SIG-M5 treated with dmso at 0.1 percent for 504 hours (cell line): ENCODE results near the gene NSD2.
"Not testable (repeated sequence)": the region's sequence is repeated elsewhere in the genome, so short reads cannot be mapped to it uniquely, and the experiment has no call there.

Experiments
- DNase-seq: peaks from one replicate; lab custom pipeline; 2025; ENCODE audit not compliant: unreplicated experiment; lab: John Stamatoyannopoulos, UW

NSD2 gene

DNA sequence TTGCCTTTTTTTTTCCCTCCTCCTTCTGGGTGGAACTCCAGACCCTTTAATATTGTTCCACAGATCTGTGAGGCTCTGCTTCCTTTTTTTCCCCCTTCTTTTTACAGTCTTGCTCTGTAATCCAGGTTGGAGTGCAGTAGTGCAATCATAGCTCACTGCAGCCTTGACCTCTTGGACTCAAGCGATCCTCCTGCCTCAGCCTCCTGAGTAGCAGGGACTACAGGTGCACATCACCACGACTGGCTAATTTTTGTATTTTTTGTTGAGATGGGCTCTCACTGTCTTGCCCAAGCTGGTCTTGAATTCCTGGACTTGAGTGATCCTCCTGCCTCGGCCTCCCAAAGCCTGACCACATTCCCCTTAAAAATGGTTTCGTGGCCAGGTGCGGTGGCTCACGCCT is 26.8 kb downstream of the NSD2 start:
- DNase-seq: no peak

DNA sequence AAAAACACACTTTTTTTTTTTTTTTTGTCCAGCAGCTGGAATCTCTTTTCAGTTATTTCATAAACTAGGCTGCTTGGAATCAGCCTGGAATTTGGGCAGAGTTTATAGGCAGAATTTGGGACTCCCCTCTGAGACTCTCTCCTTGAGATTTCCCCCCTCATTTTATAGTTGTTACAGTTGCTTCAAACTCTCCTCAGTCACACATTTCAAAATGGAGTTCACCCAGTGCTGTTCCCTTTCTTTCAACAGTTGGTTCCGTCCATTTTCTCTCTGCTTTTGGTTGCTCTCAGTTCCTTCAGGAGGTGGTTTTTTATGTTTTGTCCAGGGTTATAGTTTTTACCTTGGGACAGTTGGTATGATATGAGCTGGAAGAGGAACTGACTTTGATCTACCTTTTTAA is 27.5 kb downstream of the NSD2 start:
- DNase-seq: no peak

DNA sequence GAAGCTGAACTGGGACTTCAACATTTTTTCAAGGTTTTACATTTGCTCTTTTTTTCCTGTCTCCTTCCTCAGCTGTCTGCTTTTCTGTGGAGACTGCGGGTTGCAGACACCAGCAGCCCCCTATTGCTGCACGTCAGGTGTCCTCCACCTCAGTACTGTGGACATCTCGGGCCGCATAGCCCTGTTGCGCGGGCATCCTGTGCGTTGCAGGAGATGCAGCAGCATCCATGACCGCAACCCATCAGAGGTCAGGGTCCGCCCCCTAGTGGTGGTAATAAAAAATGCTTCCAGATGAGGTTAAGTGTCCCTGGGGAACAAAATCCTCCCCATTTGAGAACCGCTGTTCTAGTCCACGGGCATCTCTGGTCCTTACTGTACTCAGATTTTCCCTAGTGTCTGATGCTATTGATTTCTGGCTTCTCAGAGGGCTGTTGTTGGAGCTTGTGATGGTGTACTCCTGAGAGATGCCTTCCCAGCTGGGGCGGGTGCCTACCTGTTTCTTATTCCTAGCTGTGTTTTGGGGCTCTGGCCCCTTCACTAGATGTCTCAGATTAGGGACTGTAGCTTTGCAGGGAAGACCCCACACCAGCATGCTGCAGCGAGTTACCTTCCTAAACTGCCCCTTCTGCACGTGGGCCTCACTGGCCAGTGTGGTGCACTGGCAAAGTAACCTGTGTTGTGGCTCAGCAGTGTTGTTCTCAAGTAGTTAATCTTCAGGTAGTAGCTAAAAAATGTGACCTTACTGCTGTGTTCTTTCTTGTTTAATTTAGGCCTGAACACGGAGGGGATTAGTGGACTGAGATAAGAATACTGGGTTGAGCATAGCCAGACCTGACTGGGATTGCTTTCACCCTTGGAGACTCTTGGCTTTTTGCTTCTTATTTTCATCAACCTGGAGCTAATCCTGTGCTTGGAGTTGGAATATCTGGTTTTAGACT is 28.2 kb downstream of the NSD2 start:
- peak; percentile 40 for DNase-seq

DNA sequence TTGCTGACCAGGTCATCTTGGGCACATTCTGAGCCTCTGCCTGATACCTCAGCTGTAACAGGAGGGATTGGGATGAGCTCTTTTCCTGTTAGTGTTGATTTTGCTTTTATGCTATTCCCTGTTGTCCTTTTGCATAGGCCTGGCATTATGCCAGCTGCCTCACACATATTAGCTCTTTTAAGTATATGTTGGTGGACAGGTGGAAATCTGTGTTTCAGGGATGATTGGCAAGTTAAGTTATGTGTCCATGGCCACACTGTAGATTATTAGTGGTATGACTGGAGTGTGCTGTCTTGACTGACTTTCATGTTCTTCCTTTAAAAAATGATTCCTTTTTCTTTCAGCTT is 28.9 kb downstream of the NSD2 start:
- no peak for DNase-seq

DNA sequence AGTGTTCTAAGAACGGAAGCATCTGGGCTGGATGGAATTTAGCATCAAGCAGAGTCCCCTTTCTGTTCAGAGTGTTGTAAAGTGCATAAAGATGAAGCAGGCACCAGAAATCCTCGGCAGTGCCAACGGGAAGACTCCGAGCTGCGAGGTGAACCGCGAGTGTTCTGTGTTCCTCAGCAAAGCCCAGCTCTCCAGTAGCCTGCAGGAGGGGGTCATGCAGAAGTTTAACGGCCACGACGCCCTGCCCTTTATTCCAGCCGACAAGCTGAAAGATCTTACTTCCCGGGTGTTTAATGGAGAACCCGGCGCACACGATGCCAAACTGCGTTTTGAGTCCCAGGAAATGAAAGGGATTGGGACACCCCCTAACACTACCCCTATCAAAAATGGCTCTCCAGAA is 29.4 kb downstream of the NSD2 start:
- no peak for DNase-seq

DNA sequence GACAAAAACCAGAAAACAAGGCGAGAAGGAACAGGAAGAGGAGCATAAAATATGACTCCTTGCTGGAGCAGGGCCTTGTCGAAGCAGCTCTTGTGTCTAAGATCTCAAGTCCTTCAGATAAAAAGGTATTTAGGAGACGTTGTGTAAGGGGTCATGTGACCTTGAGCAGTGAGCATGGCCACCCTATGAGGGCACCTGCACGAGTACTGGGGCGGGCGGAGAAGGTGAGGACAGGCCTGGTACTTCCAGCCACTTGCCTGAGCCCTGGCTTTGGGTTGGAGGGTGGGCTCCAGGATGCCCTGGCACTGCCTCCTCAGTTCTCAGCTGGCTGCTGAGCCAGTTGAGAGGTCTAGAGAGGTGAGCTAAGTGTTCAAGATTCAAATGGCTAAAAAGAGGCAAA is 29.9 kb downstream of the NSD2 start:
- DNase-seq: no peak

DNA sequence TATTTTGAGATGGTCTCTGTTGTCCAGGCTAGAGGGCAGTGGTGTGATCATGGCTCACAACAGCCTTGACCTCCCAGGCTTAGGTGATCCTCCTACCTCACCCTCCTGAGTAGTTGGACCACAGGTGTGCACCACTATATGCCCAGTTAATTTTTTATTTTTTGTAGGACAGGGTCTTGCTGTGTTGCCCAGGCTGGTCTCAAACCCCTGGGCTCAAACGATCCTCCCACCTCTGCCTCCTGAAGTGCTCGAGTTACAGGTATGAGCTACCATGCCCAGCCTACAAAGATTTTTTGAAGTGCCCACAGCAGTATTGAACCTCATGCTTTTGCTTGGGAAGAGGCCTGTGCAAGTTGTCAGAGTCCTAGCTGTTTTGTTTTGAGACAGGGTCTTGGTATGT is 31.1 kb downstream of the NSD2 start:
- no peak for DNase-seq

DNA sequence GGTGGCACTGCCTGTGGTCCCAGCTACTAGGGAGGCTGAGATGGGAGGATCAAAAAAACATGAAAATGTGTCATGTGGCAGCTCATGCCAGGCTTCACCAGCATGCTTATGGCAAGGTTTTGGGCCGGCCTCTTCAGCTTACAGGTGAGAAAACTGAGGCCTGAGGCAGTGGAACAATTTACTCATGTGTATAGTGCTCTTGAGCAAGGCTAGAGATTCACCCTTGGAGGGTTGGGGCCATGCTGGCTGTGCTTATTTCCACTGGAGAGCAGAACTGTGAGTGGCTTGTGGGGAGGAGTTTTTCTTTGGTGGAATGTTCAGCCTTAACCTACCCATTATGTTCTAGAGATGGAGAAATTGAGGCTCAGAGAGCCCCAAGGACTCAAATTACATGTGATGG is 31.8 kb downstream of the NSD2 start:
- no peak for DNase-seq

DNA sequence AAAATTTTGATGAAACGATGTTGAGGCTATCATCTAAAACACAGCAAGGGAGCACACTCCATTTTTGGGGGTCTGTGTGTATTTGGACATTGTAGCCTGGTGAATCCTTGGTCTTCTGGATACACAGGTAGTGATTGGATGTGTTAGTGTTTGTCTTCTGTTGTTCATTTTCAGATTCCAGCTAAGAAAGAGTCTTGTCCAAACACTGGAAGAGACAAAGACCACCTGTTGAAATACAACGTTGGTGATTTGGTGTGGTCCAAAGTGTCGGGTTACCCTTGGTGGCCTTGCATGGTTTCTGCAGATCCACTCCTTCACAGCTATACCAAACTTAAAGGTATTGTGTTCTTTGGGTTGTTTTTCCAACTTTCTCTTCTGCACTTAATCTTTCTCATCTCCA is 32.8 kb downstream of the NSD2 start:
- no peak for DNase-seq

DNA sequence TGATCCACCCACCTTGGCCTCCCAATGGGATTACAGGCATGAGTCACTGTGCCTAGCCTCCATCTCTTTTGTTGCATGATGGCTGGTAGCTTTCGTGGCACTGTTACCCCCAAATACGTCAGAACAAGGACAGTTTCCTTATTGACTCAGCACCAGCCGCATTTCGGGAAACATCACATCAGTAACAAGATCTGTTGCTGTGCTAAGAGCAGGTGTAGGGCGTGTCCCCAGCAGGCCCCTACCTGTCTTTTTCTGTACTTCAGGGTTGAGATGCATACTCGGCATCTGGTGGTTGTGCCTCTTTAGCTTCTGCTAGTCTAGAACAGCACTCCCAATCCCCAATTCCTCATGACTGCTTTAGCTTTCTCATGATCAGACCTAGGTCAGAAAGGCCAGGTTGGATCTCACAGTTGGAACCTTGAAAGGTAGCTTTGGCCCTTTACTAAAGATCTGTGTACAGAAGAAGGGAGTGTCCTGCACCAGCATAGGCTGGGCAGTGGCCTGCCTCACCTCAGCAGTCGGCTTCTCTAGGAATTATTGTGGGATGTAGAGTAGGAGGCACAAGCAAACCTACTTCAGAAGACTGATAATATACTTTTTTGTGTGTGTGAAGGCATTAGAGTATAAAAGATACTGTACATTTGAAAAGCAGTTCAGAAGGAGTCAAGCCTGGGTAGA is 36.8 kb downstream of the NSD2 start:
- DNase-seq: no peak

DNA sequence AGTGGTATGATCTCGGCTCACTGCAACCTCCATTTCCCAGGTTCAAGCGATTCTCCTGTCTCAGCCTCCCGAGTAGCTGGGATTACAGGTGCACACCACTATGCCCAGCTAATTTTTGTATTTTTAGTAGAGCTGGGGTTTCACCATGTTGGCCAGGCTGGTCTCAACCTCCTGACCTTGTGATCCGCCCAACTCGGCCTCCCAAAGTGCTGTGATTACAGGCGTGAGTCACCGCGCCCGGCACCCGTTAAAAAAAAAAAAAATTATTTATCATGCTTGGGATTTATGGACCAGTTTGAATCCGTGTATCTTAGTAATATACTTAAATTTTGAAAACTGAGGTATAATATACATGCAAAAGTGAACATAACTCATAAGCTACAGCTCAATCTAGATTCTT is 38.5 kb downstream of the NSD2 start:
- DNase-seq: not testable (repeated sequence)

DNA sequence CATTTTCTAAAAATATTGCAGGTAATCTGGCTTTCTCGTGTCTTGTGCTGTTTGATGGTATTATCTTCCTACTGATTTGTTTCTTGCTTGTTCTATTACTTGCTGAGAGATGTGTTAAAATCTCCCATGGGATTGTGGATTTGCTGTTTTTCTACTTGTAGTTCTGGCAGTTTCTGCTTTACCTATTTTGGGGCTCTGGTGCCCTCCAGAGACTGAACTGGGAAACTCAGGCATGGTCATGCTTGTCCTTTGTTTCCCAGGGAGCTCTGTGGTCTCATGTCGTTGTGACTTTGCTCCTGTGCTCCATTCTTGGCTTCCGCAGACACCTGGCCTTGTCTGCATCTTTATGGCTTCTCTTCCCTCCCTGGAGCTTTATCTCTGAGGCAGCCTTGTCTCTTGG is 39.5 kb downstream of the NSD2 start:
- peak; percentile 13 for DNase-seq

DNA sequence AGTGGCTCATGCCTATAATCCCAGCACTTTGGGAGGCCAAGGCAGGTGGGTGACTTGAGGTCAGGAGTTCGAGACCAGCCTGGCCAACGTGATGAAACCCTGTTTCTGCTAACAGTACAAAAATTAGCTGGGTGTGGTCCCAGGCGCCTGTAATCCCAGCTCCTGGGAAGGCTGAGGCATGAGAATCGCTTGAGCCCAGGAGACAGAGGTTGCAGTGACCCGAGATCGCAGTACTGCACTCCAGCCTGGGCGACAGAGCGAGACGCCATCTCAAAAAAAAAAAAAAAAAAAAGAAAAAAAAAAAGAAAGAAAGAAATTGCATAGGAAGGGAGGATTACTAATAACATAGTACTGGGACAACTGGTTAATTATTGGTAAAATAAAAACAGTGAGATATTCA is 40.1 kb downstream of the NSD2 start:
- DNase-seq: not testable (repeated sequence)

DNA sequence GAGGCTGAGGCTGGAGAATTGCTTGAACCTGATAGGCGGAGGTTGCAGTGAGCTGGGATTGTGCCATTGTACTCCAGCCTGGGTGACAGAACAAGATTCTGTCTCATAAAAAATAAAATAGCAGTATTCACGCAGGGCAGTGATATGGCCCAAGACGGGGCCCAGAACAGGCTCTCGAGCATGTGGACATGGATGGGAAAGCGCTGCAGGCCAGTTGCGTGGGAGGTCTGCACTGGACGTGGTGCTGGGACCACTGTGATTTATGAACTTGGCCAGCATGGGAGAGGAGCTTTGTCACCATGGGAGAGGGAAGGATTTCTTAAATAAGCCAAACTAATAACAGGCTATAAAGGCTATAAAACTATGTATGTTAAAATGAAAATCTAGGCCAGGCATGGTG is 51.6 kb downstream of the NSD2 start:
- no peak for DNase-seq

DNA sequence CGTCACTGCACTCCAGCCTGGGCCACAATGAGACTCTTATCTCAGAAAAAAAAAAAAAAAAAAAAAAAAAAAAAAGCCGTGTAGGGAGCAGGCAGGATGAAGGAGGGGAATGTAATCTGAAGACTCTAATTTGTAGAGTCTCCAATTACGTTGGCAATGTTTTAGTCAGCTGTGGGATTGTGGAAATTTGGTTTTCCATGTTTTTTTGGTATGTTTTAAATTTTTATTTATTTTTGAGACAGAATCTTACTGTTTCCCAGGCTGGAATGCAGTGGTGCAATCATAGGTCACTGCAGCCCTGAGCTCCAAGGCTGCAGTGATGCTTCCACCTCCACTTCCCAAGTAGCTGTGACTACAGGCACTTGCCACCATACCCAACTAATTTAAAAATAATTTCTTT is 56.5 kb downstream of the NSD2 start:
- no peak for DNase-seq

DNA sequence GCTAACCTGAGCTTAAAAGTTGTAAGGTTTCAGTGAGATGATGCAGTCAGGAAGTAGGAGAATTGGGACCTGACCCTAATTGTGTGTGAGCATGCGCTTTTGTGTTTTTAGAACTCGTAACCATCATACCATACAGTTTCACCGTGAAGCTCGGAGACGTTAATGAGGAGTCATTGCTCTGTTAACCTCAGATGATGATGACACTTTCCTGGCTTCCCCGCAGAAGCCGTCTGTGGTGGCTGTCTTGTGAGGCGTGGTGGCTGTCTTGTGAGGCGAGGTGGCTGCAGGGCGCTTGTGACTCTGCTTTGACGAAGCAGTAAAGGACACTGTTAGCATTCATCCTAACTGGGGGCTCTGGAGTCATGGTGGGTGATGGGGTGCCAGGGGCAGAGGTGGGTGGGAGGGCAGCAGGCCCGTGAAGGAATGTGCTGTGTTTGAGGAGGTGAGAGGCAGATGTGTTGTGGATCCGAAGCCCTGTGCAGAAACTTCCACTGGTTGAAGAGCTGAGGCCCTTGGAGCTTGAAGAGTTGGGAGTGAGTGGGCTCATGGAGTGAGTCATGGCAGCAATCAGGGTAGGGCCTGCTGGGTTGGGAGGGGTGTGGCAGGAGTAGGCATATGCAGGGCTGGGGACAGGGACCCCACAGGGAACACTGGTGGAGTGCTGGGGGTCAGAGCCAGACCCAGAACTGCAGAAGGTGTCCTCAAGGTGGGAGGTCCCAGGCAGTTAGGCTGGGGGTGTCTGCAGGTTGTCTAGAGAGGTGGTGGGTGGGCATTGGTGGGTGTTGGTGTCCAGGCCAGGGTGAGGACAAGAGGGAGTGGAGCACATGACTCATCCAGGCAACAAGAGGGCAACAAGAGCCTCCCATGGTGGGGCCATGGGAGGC is 57.4 kb downstream of the NSD2 start:
- DNase-seq: peak; percentile 76

DNA sequence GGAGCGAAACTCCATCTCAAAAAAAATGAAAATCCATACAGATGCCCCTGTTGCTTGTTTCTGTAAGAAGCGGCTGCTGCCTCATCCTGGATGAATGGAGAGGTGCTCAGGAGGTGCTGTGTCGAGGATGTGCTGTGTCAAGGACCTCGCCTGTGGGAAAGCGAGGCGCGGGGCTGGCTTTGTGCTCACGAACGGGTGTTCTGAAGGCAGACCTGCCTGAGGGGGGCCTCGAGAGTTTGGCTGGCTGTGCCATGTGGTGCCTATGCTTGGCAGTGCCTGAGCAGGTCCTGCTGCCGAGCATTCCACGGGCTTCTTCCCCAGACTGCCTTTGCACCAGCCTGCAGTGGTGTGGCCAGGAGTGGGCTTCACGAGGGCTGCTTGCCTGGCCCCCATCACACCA is 61.5 kb downstream of the NSD2 start:
- DNase-seq: no peak

DNA sequence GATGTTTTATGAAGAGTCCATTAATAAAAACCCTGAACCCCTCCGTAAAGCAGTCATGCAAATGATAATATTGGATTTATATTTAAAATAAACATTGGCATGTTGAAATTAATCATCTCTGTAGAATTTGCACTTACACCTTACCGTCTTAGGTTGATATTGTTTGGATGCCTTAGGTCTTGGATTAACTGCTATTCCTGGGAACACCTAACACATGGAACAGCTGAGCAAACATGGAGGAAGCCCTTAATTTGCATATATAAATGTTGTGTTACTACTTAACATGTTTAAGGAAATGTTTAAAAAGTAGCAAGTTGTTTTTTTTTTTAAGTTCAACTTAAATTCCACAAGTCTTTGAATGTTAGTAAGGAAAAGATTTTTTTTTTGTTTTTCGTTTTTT is 62.5 kb downstream of the NSD2 start:
- no peak for DNase-seq

DNA sequence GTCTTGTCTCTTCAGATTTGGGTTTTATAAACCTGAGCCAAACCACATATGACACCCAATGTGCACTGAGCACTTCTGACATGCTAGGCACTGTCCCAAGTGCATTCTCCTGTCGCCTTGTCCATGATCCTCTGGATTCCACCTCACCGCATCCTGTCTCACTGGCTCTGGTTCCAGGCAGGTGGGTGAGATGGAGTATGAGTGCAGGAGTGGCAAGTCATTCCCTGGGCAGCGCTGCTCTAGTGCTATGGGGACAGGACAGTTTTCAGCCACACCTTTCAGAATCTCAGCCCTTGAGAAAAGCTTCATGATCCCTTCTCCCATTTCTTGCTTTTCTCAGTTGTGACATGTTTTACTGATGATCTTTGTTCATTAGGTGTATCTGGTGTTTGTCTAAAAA is 66.4 kb downstream of the NSD2 start:
- DNase-seq: no peak

DNA sequence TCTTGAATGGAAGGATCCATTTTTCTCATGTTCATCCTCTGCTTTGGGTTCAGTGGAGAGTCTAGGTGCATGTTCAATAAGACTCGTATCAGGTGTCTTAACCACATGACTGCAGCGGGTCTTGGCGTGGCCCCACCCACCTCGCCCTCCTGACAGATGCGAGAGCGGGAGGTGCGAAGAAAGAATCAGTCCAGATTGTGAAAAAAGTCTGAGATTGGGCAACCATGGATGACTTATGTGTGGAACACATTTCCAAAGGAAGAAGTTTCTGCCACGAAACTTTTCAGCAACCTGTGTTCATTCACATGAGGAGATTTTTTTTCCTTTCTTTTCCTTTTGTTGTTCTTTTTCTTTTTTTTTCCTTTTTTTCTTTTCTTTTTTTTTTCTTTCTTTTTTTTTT is 66.8 kb downstream of the NSD2 start:
- no peak for DNase-seq

DNA sequence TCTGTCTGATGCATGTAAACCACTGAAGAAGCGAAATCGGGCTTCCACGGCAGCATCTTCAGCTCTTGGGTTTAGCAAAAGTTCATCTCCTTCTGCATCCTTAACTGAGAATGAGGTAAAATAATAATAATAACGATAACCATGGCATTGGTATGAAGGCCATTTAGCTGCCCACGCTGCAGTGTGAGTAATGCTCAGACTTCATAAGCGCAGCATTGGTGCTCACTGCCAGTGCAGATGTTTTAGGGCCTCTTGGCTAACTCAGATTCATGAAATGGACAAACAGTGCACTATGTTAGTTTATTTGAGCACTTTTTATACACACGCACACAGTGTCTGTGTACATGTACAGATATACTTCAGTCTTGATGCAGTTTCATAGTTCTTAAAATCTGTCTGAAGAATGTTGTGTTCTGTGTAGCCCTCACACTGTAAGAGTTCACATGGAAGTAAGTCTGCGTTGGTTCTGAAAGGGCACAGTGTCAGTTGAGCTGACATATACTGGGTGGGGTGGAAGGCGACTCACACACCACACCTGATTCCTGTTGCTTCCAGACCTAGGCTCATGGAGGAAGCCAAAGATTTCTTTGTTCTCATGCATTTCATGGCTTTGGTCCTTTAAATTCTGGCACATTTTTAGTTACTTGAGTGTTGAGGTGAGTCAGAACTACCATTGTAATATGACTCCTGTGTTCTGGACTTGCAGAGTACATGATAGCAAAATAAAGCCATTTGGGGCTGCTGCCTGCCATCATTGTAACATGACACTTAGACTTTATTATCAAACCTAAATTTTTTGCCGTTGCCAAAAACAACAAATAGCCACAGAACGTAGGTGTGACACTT is 68.7 kb downstream of the NSD2 start:
- no peak for DNase-seq
